ENCODE measurements around the gene NLRC5.
"Not testable (repeated sequence)": the region's sequence is repeated elsewhere in the genome, so short reads cannot be mapped to it uniquely, and the experiment has no call there.

NLRC5 gene

DNA sequence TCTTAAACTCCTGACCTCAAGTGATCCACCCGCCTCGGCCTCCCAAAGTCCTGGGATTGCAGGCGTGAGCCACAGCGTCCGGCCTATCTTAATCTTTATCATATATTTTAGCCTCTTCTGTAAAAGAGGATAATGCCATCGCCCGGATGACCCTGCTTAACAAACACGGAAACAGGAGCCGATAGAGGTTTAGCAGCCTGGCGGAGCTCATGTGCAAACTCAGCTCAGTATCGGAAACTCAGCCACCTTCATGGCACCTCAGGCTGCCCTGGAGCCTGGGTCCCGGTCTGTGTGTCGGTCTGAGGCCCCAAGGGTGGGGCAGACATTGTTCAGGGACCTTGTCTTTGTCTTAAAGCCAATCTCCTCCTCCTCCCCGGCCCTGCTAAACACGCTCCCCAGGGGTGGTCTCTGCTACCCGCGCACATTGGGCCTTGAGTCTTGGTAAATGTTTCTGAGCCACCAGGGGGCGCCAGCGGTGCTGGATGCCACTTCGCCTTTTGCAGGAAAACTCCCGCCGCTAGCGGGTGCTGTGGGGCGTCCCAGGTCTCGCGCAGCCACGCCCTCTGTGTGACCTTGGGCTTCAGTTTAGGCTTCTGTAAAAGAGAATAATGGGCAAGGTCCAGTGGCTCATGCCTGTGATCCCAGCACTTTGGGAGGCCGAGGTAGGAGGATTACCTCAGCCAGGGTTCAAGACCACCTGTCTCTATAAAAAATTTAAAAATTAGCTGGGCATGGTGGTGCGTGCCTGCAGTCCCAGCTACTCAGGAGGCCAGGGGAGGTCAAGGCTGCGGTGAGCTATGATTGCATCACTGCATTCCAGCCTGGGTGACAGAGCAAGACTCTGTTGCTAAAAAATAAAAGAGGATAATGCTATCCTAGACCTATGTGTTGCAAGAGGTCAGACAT lies 24.9 kb upstream of the NLRC5 start:
- DNase-seq, result peak; percentile 70

DNA sequence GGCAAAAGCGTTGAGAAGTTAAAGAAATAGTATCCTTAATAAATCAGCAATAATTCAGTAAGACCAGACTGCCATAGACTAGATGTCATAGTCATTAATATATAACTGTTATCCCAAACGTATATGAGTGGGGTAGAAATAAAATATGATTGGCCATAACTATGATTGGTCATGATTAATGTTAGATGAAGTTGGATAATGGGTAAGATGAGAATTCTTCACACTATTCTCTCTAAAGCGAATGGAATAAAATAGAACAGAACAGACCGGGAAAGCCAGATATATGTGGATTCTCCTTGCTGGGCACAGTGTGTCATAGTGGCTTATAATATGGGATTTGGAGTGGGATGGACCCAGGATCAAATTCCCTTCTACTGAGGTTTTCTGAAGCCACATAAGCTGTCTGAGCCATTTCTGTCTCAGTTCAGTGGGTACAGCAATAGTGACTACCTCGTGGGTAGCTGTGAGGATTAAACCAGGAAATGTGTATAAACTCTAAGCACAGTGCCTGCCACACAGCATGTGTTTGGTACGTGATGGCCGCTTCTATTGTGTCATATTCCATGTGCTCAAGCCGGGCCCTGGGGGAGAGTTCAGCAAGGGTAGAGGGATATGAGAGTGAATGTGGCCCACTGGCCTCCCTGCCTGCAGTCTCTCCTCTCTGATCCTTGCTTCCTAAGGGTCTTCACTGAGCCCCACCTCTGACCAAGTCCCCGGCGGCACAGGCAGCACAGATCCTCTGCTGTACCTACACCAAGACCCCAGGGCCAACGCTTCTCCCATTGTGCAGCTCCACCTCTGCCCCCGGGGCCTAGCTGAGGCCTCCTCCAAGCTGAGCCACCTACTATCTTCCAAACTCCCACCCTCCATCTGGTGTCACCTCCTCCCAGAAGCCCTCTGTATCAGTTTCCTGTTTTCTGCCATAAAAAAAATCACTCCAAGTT lies 23.9 kb upstream of the NLRC5 start:
- no peak for DNase-seq

DNA sequence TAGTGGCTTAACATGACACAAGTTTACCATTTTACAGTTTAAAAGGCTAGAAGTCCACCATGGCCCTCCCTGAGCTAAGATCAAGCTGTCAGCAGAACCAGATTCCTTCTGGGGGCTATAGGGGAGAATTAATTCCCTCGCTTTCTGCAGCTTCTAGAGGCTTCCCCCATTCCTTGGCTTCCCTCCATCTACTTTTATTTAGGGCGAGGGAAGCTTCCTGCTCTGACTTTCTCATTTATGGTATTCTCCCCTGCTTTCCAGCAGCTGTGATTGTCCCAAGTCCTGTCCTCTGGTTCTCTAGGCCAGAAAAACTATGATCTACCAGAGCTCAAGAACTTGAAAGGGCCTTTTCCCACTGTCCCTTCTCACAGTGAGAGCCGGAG lies 23.3 kb upstream of the NLRC5 start:
- DNase-seq, result no peak

- DNase-seq, result peak; percentile 34
Observed at GRCh38 chr16:56967733-56968132, 21.6 kb upstream of the NLRC5 start.

DNA sequence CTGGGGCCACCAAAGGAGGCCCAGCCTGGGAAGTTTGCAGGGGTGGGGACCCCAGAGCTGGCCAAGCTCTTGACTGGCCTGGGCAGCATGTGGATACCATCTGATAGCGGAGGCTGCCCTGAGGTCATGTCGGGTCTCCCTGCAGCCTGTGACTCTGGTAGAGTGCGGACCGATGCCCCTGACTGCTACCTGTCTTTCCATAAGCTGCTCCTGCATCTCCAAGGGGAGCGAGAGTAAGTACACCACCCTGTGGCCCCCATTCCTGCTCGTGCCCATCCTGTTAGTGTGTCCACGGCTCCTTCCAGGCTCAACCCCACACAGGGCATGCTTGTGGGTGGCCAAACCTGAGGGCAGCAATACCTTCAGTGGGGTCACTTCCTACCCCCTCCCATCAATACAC lies 19.6 kb upstream of the NLRC5 start:
- DNase-seq, result no peak

DNA sequence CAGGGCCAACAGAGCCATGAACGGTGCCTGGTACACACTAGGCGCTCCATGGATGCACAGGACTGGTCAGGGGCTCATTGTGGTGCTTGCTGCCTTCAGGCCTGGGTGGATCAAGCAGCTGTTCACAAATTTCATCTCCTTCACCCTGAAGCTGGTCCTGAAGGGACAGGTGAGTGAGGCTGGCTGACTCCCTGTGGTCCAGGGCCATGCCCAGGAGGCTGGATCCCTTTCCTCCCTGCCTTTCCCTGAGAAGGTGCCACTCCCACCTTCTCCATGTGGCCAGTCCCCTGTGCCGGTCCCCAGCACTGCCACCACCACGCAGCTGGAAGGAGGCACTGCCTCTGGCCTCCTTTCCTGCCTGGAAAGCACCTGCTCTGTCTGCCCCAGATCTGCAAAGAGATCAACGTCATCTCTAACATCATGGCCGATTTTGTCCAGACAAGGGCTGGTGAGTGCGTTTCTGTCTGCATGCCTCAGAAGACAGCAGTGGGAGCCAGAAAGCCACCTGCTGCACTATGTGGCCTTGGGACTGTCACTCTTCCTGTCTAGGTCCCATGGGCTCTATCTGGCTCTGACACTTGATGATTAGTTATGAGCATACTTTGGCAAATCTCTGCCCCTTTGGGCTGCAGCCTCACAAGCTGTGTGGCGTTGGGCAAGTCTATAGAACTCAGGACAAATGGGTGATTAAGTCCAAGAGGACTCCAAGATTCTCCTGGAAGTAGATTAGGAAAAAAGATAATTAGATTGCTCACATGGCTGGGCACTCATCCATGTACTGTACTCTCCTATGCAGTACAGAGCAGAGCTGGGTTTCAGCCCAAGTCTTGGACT lies 18.2 kb upstream of the NLRC5 start:
- DNase-seq, result no peak

DNA sequence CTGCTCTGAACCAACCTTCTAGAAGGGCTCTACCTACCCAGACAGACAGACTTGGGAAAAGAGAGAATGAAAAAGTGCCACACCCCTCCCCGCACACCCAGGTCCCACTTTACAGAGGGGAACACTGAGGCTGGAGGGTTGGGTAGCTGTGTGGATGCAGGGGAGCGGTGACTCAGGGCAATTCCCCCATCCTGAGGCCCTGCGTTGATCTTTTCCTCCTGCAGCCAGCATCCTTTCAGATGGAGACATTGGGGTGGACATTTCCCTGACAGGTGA lies 17.7 kb upstream of the NLRC5 start:
- DNase-seq, result no peak

DNA sequence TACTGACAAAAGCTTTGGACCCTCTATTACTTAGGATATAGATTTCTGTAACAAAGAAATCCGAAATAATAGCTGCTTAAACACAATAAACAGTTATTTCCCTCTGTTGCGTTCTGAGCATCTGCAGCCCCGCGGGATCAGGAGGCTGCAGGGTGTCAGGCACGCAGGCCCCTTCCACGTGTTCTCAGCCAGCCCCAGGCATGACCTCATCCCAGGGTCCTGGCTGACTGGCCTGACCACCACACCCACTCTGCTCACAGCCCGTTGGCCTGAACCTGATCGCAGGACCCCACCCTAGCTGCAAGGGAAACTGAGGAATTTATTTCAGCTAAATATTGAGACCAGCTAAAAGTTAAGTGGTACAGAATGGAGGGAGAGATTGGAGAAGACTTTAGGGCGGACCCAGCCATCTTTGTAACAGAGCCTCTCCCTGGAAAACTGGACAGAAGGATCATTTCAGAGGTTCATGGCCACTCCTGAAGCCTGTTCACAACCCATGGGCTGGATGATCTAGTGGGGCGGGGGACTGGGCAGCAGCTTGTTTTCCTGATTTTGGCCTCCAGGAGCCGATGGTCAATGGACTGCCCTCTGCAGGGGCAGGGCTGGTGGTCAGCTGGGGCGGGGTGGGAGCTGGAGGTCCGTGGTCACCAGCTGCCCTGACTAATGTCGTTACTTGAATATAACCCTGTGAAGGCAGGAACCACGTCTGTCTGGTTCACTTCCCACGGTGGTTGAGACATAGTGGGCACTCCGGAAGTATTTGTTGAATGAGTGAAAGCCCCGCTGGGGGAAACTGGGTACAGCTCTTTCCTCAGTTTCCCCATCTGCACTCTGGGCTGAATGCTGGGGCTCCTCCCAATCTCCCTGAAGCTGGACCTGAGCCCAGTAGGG lies 16.7 kb upstream of the NLRC5 start:
- no peak for DNase-seq

DNA sequence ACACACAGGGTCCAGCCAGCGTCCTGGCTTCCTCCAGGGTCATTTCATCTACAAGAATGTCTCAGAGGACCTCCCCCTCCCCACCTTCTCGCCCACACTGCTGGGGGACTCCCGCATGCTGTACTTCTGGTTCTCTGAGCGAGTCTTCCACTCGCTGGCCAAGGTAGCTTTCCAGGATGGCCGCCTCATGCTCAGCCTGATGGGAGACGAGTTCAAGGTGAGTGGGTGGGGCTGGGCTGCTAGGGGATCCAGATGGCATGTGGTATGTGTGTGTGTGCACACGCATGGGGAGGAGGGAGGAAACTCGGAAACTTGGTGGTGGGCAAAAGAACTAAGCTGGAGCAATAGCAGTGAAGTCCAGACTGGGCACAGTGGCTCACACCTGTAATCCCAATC lies 16.1 kb upstream of the NLRC5 start:
- DNase-seq, result no peak

DNA sequence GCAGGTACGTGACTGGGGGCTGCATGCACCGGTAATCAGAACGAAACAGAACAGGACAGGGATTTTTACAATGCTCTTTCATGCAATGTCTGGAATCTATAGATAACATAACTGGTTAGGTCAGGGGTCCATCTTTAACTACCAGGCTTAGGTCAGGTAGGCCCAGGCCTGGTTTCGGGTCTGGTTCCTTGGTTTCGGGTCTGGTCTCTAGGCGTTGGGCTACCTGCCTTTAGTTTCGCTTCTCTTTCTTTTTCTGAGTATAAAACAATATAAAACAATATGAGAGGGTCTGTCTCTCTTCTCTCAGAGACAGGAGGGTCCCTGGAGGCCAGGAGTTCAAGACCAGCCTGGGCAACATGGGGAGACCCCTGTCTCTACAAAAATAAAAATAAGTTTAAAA lies 15.5 kb upstream of the NLRC5 start:
- DNase-seq, result not testable (repeated sequence)

- no peak for DNase-seq
Observed at GRCh38 chr16:56974549-56975300, 14.6 kb upstream of the NLRC5 start.

DNA sequence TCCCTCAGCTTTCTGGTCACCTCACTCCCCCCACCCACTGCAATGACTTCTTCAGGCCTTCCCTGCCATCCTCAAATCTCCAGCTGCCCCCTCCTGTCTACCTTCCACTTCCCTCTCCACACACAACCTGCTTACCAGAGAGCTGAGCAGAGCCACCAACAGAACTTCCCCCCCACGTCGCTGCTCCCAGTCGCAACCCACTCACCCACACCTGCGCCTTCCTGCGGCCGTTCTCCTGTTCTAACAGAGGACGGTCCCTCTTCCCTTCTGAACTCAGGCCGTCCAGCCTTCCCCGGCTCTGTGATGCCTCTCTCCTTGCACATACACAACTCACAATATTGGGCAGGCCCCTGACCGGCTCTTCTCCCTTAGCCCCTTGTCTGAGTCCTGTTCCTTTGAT lies 13.6 kb upstream of the NLRC5 start:
- no peak for DNase-seq

- DNase-seq, result no peak
Observed at GRCh38 chr16:56977216-56977615, 12.1 kb upstream of the NLRC5 start.

GRCh38 chr16:56977823-56978430 lies 11.4 kb upstream of the NLRC5 start:
- no peak for DNase-seq

DNA sequence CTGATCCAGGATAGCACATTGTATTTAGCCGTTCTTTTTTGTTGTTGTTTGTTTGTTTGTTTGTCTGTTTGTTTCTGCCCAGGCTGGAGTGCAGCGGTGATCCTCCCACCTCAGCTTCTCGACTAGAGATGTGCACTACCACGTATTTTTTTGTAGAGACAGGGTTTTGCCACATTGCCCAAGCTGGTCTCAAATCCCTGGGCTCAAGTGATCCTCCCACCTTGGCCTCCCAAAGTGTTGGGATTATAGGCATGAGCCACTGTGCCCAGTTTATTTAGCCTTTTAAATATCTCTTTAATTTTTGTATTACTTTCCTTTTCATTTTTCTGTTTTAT lies 9.2 kb upstream of the NLRC5 start:
- no peak for DNase-seq

DNA sequence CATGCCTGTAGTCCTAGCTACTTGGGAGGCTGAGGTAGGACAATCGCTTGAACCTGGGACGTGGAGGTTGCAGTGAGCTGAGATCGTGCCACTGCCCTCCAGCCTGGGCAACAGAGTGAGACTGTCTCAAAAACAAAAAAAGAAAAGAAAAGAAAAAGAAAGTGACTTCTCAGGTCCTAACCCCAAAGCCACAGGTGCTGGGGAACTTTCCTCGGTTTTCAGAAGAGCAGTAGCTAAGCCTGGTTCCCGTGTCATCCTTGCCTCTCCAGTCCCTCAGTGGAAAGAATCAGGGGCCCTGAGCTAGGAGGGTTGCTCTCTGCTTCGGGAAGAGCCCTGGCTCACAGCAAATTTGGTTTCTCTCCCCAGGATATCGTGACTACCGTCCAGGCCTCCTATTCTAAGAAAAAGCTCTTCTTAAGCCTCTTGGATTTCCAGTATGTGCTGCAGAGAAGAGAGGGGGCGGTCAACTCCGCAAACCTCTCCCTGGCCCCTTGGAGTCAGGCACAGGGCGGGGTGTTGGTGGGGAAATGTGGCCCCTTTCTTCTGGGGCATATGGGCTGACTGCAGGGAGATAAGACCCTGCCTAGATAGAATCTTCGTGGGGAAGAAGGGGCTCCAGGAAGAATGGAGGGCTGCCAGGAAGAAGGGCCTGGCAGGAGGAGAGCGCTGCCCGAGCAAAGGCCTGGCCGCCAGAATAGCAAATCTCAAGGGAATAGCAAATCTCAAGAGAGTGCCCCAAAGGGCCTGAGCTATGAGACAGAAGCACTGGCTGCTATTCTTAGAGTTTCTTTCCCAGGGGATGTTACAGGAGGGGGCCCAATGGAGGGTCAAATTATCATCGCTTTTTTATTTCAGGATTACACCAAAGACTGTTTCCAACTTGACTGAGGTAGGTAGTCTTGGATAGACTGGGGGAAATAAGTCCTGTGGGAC lies 8.3 kb upstream of the NLRC5 start:
- no peak for DNase-seq

DNA sequence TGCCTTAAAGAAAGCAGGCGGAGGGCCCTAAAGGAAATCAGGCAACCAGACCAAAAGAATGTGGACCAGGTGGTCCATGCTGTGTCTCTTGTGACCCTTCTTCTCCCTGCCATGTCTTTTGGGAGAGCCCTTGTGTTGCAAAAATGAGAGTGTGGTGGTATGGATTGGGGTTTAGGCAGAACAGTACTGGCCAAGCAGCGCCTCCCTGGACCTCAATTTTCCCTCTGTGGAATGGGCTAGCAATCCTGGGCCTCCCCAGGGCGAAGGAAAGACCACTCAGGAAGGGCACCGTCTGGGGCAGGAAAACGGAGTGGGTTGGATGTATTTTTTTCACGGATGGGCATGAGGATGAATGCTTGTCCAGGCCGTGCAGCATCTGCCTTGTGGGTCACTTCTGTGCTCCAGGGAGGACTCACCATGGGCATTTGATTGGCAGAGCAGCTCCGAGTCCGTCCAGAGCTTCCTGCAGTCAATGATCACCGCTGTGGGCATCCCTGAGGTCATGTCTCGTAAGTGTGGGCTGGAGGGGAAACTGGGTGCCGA lies 7.6 kb upstream of the NLRC5 start:
- DNase-seq, result no peak

GRCh38 chr16:56982695-56983094 lies 6.7 kb upstream of the NLRC5 start:
- DNase-seq, result no peak

- DNase-seq, result no peak
Observed at GRCh38 chr16:56983211-56983751, 6.1 kb upstream of the NLRC5 start.
